Activated CD4-positive, alpha-beta T cell treated with anti-CD3 and anti-CD28 coated beads, Interleukin-2, amount 50 U/mL, for 48 hours (primary cell): ENCODE data around the gene CCER1.

Experiments used
- DNase-seq, 2 experiments: peaks; one replicate each; pipeline ENCODE4 v3.0.0-alpha.2; 2020

CCER1 gene

DNA sequence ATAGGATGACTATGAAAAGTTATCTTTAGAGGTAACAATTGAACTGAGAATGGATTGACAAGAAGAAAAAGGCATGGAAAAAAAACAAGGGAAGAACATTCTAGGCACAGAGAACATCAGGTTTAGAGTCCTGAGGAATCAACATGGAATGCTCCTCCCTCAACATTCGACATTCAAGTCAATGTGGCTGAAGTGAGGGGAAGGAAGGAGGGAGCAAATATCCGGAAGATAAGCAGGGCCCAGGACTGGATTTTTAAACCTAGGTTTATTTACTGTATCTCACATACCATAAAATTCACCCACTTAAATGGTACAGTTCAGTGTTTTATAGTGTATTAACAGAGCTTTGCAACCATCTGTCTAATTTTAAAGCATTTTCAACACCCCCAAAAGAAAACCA lies 9.6 kb upstream of the CCER1 start:
- DNase-seq: no peak

DNA sequence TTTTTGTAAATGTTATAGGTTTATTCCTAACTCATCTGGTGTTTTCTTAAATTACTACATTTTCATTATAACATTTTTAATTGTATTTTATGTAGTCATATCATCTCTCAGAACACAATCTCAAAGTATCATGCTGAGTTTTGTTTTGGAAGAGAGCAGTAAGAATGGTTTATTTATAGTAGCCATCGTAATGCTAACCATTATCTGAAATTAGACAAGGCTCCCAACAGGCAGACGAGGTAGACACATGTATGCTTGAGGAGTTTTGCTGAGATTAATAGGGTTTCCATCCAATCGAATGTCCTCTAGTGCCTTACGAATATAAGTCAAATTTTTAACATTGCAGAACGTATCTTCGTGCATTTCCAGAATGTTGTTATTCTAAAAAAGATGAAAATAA lies 9.0 kb upstream of the CCER1 start:
- DNase-seq: no peak

DNA sequence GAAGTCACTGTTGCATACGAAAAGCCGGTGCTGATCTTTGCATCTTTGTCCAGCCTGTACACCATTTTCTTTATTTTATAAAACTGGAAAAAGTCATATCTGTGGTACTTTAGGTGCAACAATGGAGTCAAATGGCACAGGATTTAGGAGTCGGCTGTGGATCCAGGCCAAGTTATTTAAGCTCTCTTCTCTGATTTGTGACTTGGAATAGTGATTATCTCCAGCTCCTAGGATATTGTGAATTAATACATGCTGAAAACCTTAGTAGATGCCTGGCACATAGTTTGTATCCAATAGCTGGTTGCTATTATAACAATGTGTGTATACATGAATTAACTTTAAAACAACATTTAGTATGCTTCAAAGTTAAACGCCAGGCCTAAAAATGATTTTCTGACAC lies 6.2 kb upstream of the CCER1 start:
- DNase-seq: no peak

DNA sequence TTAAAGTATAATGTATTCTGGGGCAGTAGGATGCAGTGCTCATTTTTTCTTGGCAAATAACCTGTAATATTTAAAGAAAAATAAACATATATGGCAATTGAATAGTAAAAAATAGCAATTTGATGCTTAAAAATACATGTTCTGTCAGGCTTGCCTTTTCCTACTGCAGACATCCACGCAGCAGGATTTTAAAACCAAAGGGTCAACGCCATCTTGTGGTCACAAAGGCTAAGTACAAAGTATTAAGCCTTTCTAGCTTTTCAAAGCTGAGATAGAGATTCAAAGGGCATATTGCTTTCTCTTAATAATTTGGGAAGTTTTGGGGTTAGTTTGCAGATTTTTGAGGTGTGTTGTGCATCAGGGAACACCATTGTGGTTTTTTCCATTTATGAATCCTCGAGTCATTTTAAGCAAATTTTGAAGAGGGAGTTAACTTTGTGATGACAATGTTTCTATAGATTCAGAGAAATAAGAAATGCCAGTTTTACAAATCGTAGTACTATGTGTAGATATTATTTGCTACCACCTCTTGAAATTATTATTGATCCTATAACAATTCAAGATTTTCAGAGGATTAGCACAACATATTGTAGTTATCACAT lies 4.7 kb upstream of the CCER1 start:
- DNase-seq: no peak

DNA sequence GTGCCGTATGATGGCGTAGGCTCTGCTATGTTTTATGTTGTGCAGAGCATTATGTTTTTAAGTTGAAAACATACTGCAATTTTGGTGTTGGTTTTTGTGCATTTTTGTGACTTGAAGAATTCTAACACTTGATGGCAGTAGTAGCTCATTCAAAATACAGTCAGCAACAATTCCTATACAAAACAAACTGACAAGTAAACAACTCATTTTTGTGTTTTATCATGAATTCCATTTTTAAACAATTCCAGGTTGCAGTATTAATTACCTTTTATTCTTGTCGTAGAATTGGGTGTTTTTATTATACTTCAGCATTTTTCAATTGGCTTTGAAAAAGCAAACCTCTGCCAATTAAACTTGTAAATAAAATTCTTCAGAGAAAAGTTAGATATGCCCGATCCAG lies 4.1 kb upstream of the CCER1 start:
- no peak for DNase-seq

DNA sequence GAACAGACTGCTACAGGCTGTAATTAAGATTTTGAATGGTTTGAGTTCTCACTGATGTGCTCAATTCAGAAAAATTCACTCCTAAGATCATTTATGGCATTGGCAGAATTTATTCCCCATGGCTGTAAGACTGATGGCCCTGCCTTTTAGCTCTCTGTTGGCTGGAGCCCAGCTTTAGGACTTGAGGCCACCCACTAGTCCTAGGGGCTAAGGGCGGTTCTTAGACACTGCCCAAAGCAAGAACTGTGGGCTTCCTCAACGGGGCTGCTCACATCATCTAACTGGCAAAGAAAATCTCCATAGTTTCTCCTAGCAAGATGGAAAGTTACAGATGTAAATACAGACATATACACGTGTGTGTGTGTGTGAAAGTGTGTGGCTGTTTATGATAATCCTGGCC lies 3.4 kb upstream of the CCER1 start:
- no peak for DNase-seq

DNA sequence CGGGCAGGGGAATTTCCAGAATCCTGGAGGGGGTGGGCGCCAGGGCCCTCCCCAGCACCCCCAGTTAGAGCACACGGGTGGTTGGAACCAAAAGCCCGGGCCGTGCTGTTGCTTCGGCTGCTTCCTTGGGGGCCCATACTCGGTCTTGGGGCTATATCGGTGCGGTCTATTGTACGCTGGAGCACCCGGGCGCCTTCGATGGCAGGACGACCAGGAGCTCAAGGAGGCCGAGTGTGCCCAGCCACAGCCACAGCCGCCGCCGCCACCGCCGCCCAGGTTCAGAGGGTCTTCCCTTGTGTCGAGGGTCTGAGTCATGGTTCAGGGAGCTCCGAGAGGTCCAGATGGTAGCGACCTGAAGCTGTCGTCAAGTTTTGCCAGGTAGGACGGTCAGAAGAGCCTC lies 548 bp downstream of the CCER1 start:
- DNase-seq: no peak

DNA sequence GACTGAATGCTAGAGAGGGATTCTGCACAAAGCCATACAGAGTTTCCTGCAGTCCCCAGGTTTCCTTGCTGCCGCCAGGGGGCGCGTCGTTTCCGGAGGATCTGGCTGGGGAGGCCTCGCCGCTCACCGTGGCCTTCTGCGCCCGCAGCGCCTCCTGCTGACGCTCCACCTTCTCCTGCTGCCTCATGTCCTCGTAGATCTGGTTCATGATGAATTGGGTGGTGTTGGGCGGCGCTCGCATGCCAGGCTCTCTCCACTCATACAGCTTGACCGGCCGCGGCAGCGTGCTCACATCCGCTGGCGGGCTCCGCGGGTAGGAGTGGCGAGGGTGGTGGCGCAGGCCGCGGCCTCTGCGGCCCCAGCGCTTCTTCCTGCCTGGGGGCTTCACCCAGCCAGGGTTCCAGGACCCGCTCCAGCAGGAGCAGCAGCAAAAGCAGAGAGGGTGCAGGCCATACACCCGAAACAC lies 987 bp downstream of the CCER1 start:
- DNase-seq: peak; percentile 18 to 27

DNA sequence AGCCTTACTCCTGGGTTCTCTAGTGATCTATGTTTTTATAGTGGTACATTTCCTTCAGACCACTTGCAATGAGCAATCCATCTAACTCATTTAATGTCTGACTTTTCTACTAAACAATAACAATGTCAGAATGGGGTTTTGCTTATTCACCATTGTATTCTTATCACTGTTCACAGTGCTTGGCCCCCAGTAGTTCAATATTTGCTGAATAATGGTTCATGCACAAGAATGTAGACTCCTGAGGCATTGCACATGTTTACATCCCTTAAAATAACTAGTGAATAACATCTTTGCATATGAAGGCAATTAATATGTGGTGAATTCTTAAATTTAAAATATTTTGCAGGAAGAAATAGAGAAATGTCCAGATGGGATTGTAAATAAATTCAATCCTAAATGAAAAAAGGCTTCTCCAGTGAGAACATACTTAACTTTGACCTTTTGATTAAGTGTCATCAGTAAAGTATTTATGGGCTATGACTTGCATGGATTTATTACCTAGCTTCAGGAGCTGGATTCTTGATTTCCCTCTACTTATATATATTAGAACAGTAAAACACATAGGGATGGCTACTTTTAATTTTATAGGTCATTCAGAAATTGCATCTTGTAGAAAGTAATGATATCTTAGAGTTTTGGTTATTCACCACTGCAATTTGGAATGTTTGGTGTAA lies 3.4 kb downstream of the CCER1 start:
- DNase-seq: no peak

DNA sequence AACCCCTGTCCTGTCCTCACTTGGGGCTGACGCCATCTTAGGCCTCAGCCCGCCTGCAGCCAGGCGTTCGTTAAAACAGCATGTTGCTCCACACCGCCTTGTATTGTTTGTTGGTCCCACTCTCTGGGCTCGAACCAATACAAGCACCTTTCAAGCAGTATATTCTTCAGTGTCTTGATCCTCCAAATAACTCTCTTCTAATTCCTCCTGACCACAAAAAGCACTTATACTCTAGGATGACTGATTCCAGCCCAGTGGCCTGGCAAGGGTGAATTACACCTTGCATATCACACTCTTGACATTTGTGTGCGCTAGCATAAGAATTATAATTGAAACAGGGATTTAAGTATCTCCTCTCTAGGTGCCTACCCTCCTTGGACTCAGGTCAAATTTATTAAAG lies 7.1 kb downstream of the CCER1 start:
- DNase-seq: no peak

DNA sequence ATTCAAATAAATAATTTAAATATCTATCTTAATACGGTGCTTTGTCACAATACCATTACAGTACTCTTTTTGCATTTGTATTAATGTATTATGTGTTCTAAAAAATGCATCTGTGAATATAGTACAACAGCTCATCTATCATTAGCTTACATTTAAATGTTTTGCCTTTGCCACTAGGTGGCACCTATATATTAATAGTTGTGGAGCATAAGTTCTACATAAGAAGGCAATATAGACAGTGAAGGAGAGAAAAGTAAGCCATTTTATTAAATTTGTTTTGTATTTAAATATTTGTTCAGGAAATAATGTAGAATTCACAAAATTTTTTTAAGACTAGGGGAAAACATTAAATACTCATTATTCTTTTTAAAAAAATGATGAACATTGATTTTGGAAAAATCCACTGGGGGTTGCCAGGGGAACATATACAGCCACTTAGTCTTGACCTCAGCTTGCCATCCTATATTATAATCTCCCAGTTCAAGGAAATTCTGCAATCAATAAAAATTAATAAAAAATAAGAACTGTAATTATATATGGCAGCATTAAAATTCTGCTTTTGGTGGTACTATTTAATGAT lies 9.8 kb downstream of the CCER1 start:
- no peak for DNase-seq

DNA sequence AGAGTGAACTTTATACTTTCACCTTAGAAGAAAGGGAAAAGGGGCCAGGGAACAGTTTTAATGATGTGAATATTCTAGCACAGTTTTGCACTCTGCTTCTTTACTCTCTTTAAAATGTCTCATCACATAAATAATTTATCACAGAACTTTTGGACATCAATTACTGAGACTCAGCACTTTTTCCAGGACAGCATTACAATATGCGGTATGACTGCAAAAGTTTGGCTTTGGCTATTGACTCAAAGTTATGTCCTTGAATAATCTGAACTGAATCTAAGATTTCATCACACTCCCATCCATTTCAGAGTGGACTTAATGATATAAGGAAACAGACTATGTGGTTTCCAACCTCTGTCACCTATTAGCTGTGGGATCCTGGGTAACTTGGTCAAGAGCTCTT lies 11.7 kb downstream of the CCER1 start:
- no peak for DNase-seq

DNA sequence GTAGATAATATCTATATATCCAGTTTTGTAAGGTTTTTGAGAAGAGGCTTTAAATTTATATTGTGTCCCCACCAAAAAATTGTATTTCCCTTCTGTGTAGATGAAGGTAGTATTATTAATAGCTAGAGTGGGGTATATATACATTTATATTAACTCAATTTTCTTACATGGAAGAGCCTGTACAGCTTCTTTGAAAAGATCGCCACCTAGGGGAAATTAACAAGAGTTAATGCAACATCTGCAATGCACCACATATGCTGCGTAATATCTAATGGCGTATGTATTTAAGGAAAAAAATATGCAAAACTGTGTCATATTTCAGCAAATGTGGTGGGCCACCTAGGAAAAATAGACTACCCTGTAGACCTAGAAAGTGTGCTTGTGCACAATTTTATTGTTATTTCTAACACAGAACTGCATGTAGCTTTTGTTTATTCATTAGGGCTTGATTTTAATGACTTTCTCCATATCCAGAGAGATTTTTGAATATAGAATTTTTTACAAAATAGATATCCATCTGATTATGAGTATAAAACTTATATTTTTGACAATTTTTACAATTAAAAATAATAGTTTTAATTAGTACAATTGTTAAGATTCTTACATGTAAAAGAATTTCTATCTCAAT lies 14.0 kb downstream of the CCER1 start:
- no peak for DNase-seq

DNA sequence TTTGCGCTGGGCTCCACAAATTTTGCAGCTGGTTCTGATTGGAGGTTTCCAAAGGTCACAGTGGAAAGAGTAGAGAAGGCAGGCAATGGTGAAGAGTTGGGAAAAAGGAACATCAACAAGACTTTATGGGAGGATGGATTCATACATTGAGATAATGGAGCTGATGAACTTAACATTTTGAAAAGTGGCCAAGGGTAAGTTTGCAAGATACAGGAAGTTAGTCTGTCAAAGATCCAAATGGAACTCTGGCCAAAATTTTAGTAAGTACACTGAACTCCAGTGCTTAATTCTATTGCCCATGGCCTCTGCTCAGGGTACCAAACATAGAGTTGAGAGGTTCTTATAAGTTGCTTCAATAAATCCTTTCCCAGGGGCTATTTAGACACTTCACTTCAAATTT lies 15.6 kb downstream of the CCER1 start:
- DNase-seq: no peak

DNA sequence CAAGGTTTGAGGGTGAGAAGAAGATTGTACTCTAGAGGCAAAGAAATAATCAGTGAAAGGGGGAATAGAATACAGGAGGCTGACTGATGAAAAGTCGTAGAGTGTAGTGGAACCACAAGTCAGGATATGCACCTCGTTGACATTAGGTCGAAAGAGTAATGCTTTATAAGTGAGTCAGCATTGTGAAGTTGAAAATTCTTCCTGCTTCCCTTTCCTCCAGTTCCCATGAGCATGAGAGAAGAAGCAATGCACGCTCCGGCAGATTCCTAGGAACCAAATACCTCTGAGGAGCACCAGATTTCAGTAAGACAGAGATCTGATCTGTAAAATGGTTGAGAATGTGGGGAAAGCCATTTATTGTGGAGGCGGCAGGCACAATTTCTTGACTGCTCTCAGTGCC lies 16.5 kb downstream of the CCER1 start:
- DNase-seq: no peak

DNA sequence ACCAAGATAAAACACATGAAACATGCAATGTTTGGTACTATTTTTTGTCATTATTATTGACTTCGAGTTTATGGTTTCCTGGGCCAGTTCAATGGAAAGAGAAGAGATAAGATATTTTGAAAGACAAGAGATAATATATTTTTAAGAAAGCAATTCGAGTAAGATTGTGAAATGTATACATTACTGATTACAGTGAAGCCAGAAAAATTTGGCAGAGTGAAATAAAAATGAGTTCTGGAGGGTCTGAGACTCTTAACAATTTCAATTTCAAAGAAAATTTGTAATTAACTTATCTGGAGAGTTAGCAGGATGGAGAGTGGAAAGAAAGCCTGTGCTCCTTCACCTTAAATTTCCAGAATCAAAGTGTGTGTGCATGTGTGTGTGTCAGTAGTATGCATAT lies 17.3 kb downstream of the CCER1 start:
- DNase-seq: no peak

DNA sequence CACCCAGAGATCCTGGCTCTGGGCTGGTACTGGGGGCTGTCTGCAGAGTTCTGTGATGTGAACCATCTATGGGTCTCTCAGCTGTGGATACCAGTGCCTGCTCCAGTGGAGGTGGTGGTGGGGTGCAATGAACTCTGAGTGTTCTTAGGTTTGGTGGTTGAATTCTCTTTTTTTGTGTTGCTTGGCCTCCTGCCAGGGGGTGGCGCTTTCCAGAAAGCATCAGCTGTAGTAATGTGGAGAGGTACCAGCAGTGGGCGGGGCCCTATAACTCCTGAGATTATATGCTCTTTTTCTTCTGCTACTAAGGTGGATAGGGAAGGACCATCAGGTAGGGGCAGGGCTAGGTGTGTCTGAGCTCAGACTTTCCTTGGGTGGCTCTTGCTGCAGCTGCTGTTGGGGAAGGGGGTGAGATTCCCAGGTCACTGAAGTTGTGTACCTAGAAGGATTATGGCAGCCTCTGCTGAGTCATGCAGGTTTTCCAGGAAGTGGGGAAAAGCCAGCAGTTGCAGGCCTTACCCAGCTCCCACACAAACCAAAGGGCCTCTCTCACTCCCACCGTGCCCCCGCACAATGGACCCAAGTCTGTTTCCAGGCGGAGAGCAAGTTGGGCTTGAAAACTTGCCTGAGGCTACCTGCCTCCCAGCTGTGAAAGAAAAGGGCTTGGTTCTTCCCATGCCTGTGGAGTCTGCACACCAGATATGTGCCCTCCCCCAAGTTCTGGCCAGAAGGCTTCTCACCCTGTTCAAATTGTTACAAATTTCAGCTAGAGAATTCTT lies 18.6 kb downstream of the CCER1 start:
- no peak for DNase-seq

DNA sequence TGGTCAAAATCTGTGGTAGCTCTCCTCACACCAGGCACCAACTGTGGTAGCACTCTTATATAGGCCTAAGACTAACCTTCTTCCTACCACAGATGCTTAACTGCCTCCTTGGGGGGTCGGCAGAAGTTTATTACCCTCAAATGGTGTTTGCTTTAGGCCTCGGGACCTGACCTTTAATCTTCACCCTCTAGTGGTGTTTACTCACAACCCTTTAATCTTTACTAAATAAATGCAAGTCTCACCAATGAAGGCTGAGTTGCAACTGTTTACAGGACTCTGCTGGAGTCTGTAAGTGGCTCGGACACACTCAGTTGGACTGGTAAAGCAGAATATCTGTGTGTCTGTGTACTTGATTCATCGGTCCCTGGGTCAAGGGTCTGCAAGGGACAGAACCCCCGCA lies 29.4 kb downstream of the CCER1 start:
- no peak for DNase-seq

DNA sequence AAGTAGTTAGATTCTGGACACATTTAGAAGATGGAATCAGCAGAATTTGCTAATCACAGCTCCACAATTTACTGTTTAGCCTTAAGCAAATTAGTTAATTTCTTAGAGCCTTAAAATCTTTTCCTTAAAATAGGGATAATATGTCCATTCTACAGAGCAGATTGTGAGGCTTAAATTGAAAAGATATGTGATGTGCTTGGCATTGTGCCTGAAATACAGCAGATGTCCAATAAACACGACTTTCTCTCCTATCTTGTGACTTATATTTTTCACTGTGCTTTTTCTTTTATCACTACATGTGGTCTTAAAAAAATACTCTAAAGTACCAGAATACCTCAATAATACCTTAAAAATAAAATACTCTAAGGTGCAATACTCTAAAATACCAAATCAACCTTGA lies 30.6 kb downstream of the CCER1 start:
- DNase-seq: no peak

DNA sequence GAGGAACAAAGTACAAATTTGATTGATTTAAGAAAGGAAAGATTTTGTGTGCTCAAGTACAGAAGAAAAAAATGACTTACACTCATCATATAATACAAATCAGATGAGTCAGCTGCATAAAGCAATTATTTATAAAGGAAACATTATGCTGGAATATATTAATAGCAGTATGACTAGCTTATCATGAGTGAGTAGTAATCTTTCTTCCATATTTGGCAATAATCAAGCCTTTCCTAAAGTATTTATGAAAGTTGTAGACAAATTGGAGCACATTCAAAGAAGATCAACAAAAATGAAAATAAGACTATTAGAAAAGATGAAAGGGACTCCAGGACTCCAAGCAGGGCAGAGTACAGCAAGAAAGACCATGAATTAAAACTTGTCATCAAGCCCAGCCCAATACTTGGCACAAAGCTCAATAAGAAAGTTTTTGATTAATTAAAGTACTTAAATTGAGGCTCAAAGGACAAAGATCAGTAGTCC lies 32.8 kb downstream of the CCER1 start:
- DNase-seq: no peak

DNA sequence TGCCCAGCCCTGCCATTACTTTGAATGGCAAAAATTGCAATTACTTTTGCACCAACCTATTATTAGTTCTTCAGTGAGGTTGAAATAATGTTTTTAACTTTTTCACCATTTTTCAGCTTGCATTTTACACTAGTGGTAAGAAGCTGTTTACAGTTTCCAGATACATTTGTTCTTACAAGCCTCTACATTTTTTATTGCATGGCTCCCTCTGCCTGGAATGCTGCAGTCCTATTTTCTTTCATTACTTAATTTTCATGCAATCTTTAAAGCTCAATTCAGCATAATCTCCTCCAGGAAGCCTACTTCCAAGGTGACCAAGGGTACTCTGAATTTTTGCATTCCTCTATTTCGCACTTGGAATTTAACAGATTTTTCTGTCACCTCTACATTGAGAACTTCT lies 33.4 kb downstream of the CCER1 start:
- DNase-seq: no peak

DNA sequence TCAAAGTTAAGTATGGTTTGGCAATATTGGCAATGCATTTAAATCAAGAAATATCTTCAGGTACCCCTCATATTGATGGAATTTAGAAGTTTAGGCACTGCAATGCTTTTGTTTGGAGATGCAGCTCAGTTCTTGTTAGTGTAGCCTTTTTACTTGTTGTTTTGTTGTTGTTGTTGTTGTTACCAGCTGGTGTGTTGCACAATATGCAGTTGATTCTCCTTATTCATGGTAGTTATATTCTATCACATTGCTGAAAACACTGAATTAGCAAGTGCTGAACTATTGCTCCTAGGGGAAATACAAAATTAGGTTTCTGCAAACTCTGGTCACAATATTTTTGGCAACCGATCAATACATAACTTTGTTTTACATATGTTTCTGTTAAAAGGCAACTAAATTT lies 34.8 kb downstream of the CCER1 start:
- no peak for DNase-seq

DNA sequence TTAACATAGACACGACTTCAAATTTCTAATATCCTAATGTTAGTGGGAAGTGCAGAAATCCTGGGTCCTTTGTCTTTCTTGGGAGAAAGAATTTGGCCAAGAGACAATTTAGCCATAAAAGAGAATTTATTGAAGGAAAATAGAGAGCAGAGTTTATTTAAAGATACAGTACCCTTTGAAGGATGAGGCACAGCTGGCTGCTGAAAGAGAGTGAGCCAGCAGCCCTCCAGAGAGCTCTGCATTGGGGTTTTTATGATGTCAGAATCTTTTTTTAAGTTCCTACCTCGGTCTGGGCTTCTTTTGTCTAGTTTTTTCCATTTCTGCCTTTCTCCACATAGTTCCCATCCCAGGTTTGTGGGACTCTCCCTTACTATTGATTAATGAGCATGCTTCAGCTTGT lies 37.5 kb downstream of the CCER1 start:
- no peak for DNase-seq
